Mesenteric fat pad (tissue), 1 donor: ENCODE measurements around the gene TMIGD1. TPM values are rescaled to one million over a fixed set of nuclear protein-coding genes. Genes with fewer than 3 reads are reported as not detected.

Experiments
- DNase-seq: peaks from one replicate; pipeline ENCODE4 v3.0.0-alpha.2; 2020; ENCODE audit warnings: low spot score
- total RNA-seq: library from RNA; stranded (reverse); fragmentation: NEBNext Ultra II Directional; extraction: Animal tissue kit (Norgen Biotek cat#: 25700); gene quantifications from one replicate; pipeline ENCODE4 v1.2.1, GENCODE V29; 2021
- donor health status: DM: yes; HTN: yes; CAD: no.

TMIGD1 gene
- total RNA-seq, 1 donor from 2014 or later = not detected

DNA sequence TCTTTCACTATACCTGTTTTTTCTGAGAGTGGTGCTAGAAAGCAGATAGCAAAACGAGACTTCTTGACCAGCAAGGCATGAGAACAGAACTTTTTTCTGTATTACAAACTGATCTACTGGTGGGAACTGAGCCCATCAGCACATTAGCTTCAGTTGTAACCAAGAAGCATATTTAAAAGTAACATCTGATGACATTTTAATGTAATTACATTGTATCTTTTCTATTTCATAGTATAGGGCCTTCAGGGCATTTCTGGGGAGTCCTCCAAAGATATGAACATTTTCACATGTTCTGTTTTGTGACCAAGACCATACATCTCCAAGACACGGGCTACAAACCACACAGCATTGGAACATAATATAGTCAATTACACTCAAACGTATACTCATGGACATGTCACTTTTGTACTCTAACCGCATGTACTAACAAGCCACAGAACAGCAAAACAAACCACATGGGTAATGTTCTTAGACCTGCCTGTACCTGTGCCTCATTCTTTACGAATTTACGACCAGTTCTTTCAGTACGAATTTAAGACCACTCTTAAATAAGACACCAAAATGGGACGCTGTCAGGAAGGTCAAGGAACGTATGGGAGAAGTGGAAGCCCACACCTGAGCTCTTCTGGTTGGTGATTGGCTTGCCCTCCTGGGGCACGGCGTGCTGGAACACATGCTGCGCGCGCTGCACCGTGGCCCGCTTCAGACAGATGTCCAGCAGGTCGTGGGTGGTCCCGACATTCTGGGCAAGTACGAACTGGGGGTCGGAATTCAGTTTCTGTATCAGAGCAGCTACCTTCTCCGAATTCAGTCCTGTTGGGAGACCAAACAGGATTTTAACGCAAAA lies 42.9 kb downstream of the TMIGD1 start:
- no peak for DNase-seq

- DNase-seq = no peak
Measured at GRCh38 chr17:30290077-30290476, 43.8 kb downstream of the TMIGD1 start.

DNA sequence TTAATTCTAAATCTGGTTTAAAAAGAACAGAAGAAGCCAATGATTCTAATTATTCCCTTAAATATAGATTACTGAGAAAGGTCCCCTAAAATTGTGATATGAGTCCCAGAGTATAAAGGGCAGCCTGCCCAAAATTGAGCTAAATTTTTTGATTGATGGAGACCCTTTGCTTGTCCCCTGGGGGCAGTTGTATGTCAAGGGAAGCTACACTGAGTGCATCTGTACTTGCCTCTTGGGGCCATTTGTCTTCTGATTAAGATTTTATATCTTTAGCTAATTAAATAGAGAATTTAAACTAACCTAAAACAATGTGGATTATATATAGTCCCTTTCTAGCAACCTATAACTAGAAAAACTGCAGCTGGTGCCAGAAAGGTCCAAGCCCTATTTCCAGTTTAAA lies 54.7 kb downstream of the TMIGD1 start:
- DNase-seq = no peak

DNA sequence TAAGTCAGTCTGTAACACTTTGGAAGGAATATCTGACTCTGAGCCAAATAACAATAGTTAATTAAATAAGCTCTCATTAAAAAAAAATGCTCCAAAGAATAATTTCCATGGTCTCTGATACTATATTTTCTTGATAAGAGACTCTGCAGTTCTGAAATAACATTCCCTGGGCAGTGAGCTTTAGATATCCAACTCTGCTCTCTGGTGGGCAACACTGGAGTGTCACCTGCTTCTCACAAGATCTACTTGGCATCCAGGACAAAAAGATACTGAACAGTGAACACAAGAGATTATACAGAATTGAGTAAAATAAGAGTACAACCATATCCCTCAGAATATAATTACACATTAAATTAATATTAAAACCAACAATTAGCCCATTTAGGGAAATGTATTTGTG lies 55.8 kb downstream of the TMIGD1 start:
- no peak for DNase-seq

- DNase-seq = no peak
Measured at GRCh38 chr17:30275911-30276310, 57.9 kb downstream of the TMIGD1 start.

- DNase-seq = no peak
Measured at GRCh38 chr17:30274887-30275286, 59.0 kb downstream of the TMIGD1 start.

DNA sequence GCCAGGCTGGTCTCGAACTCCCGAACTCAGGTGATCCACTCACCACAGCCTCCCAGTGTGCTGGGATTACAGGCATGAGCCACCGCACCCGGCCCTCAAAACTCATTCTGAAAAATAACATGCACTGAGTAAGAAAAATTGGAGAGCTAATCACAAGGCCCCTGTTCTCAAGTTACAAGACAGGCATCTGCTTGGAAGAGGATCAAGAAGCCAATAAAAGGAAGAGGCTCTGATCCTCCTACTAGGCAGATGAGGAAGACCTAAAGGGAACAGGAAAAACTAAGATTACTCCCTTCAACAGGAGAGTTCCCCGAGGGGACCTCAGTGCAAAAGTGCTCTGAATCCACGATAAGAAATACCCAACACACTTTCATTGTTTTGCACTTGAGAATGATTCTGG lies 60.5 kb downstream of the TMIGD1 start:
- DNase-seq = no peak

- DNase-seq = no peak
Measured at GRCh38 chr17:30271102-30271501, 62.8 kb downstream of the TMIGD1 start.

DNA sequence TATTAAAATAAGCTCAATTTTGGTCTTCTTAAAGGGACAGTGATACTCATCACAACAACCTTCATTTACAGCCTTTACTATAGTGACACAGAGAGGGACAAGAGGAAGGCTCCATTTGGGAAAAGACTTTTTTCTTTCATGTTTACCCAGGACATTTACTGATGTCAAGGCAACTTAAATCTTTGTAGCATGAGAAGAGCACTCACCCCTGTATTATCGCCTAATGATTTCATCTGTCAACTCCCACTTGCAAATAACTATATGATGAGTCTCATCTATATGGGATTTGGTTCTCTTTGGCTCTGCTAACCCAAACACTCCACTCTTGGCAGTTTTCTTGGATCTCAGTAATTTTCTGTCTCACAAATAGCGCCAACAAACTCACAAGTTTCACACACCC lies 66.2 kb downstream of the TMIGD1 start:
- no peak for DNase-seq

Other genes starting within 250 kb of the TMIGD1 start
- gene NSRP1, start 217.2 kb downstream of the TMIGD1 start, total RNA-seq = 37.1 TPM
- gene SLC6A4, start 98.4 kb downstream of the TMIGD1 start, total RNA-seq = not detected
- 26.8 TPM for gene BLMH, start 42.1 kb downstream of the TMIGD1 start, total RNA-seq
- gene CPD, start 44.9 kb upstream of the TMIGD1 start, total RNA-seq = 57.8 TPM
- gene GOSR1, start 143.4 kb upstream of the TMIGD1 start, total RNA-seq = 50.9 TPM